Fibroblast of skin of back (primary cell): ENCODE results near the gene CEP76.

Experiments used
- DNase-seq: peaks from one replicate; pipeline ENCODE4 v3.0.0-alpha.2; 2013

The CEP76 gene

GRCh38 chr18:12703096-12703567 is 609 bp upstream of the CEP76 start:
- DNase-seq = no peak

DNA sequence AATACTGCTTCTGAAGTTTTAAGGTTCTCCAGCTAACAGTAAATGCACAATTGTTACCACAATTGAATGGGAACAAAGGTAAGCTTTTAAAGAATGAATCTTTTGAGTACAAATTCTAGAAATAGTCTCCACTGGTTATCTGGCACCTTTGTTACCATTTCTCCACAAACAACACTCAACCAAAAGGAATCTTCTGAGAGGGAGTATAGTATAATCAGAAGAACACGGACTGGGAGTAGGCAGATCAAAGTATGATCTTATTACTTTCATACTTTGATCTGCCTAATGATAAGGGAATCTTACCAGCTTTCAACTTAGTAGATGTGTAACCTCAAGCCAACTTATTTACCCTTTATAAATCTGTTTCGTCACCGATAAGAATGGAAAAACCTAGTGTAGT is 1.4 kb downstream of the CEP76 start:
- DNase-seq = no peak

GRCh38 chr18:12699747-12700146 is 2.8 kb downstream of the CEP76 start:
- no peak for DNase-seq

GRCh38 chr18:12694032-12694431 is 8.5 kb downstream of the CEP76 start:
- peak; percentile 2 for DNase-seq

- no peak for DNase-seq
Measured at GRCh38 chr18:12692206-12692605, 10.3 kb downstream of the CEP76 start.

GRCh38 chr18:12689256-12689850 is 13.2 kb downstream of the CEP76 start:
- no peak for DNase-seq

GRCh38 chr18:12686100-12686499 is 16.4 kb downstream of the CEP76 start:
- DNase-seq = peak; percentile 13

- DNase-seq = peak; percentile 73
Measured at GRCh38 chr18:12679183-12679786, 23.2 kb downstream of the CEP76 start.

DNA sequence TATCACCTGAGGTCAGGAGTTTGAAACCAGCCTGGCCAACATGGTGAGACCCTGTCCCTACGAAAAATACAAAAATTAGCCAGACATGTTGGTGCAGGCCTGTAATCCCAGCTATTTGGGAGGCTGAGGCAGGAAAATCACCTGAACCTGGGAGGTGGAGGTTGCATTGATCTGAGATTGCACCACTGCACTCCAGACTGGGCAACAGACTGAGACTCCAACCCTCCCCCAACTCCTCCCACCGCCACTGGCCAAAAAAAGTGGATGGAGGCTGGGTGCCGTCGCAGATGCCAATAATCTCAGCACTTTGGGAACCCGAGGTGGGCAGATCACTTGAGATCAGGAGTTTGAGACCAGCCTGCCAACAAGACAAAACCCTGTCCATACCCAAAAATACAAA is 34.5 kb downstream of the CEP76 start:
- no peak for DNase-seq

DNA sequence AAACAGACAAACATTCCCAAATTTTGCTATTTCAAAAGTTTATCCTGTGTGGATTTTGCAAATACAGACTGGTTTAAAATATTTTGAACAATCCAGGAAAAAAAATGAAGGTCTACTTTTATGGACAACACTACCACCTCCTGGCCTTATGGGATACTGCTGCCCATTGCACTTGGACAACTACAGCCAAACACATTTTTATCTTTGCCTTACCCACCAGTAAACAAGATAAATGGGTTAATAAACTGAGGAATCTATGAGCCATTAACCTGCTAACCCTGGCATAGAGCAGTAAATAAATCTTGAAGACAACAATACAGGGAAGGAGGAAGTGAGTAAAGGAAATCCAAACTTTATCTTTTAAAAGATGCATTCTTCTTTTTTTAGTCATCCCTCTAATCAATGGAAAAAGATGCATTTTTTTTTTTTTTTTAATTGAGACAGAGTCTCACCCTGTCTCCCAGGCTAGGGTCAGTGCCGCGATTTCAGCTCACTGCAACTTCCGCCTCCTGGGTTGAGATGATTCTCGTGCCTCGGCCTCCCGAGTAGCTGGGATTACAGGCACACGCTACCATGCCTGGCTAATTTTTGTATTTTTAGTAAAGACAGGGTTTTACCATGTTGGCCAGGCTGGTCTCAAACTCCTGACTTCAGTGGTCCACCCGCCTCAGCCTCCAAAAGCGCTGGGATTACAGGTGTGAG is 42.5 kb downstream of the CEP76 start:
- peak; percentile 55 for DNase-seq

GRCh38 chr18:12658426-12659138 is 43.9 kb downstream of the CEP76 start:
- DNase-seq = peak; percentile 26

DNA sequence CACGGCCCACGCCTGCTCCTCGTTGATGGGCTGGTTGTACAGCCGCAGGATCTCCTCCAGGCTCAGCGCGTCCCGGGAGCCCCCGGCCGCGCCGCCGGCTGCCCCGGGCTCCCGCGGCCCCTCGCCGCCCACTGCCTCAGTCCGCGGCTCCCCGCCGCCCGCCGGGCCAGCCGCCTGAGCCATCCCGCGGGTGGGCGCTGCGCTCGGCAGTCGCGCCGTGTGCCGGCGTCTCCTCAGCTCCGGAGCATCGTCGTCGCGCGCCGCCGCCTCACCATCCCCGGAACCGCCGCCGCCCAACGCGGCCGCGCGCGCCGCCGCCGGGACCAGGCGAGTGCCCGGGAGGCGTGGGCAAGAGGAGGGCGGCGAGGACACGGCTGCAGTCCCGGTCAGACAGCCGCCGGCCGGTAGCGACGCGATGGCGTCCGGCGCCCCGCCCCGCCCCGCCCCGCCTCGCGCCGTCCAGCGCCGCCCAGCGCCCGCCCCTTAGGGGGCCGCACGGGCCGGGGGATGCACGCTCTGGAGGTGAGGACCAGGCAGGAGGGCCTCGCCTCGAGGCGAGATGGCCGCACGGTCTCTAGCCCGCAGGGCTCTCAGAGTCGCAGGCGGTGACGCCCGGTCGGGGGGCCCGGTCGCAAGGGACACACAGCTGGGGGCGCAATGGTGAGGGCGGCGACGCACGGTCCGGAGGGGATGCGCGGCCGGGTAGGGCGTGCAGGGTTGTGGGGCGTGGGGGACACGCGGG is 44.7 kb downstream of the CEP76 start, which contains the start of gene SPIRE1:
SPIRE1 (minus strand) TSS at position 424 of the 742 bp plus-strand sequence; CDS start at position 183, 241 bp downstream.
- peak; percentile 80 for DNase-seq

DNA sequence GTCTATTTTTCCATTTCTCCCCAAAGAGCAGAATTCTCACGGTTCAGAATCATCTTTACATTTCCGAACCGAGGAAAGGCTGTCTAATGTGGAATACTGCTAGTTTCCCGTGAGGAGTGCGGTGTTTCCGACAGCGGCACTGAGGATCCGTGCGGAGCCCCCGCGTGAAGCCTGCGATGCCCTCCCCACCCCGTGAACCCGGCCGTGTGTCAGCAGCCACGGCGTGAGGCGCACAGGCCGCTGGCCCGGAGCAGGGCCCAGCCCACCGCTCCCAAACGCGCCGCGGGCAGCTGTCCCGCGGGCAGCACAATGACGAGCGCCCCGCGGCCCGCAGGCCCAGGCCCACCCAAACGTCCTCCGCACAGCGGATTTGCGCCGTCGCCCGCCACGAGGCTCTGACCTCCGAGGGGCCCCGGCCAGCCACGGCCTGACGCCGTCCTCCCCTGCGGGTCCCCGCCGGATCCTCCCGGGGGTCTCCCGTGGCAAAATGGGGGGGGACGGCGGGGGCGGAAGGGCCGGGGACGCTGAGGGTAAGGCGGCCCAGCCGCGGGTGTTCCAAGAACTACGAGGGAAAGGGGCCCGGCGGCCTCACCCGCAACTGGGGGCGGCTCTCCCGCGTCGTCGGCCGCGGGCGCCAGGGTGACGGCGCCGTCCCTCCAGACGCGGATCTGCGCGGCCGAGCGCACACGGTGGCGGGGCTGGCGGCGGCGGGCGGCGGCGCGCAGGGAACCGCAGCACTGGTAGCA is 45.4 kb downstream of the CEP76 start:
- DNase-seq = peak; percentile 51

- peak; percentile 39 for DNase-seq
Measured at GRCh38 chr18:12656605-12656937, 46.0 kb downstream of the CEP76 start.

DNA sequence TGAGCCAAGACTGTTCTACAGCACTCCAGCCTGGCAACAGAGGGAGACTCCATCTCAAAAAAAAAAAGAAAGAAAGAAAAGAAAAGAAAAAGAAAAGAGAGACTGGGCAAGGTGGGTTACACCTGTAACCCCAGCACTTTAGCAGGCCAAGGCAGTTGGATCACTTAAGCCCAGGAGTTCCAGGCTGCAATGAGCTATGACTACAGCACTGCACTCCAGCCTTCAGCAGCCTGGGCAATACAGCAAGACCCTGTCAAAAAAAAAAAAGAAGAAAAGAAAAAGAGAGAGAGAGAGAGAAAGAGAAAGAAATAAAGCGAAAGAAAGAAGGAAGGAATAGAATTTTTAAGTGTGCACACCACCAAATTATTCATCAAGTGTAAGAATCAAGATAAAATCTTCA is 47.6 kb downstream of the CEP76 start:
- no peak for DNase-seq

DNA sequence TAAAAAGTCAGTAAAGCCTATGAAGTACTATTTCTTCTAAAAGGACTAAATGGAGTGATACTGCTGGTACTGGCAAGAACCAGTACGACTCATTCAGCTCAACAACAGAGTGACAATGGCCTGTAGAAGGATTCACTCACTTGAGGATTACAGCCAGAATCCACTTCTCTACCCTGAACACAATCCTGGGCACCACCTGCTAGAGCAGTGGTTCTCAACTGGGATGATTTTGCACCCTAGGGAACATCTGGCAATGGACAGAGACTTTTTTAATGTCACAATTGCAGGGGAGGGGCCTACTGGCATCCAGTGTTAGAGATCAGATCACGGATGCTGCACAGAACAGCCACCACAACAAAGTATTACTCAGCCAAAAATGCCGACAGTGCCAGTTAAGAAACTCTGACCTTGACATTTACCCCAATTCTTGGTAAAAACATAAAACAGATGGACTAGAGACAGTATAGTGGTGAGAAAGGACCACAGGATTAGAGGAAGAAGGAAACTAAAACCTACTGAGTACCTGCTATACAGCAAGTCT is 49.6 kb downstream of the CEP76 start:
- DNase-seq = peak; percentile 55

DNA sequence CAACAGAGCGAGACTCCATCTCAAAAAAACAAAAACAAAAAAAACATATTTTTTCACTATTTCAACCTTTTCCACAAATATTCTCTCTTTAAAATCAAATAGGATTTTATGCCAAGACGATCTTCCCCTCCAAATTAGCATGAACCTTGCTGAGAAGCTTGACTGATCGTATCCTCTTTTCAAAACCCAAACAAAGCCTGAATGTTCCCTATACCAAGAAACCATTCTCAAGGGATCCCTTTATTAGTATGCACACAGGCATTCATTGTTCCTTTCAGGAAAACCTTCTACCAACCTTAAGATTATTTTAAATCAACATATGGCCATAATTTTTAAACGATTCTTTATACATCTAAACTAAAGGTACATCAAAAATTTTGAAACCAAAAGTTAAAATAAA is 50.9 kb downstream of the CEP76 start:
- no peak for DNase-seq

DNA sequence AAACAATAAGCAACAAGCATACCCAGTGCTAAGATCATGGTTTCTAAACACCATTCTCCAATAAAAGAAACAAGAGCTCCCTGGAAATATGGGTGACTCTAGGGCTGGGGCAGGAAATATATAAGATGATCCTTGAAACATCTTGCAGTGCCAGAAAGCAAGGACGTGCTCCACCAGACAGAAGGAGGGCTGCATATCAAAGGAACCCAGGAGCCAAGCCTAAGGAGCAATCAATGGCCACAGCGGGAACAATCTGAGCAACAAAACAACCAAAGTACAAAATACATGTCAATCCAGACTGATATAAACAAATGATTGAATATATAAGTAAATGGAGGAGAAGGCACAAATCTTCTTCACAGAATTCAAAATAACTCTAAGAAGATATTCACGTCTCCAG is 54.8 kb downstream of the CEP76 start:
- DNase-seq = no peak

DNA sequence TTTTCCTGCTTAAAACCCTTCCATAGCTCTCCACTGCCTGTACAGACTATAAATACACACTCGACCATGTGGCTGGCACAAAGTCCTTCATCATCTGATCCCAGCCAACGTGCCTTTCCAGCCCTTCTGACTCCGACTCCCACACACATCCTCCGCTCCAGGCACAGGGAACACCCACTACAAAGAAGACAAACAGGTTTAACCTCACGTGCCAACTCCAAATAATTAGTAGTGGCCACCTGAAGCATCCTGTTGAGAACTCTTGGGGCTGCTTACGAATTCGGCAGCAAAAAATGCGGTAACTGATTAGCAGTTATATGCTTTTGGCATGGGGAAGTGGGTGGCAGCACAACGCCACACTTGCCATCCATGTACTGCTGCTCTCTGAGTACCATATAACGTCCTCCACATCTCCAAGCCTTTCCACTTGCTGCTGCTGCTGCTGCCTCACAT is 56.7 kb downstream of the CEP76 start:
- DNase-seq = peak; percentile 12

- no peak for DNase-seq
Measured at GRCh38 chr18:12645254-12645653, 57.3 kb downstream of the CEP76 start.

DNA sequence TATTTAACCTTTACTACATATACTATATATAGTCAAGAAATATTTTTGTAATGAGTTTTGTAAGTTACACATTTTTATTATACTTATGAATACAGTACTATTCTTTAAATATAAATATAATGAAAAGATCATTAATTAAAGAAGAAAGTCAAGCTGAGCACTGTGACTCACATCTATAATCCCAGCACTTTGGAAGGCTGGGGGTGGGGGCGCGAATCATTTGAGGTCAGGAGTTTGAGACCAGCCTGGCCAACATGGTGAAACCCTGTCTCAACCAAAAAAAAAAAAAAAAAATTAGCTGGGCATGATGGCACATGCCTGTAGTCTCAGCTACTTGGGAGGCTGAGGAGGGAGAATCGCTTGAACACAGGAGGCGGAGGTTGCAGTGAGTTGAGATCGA is 58.8 kb downstream of the CEP76 start:
- peak; percentile 56 for DNase-seq

DNA sequence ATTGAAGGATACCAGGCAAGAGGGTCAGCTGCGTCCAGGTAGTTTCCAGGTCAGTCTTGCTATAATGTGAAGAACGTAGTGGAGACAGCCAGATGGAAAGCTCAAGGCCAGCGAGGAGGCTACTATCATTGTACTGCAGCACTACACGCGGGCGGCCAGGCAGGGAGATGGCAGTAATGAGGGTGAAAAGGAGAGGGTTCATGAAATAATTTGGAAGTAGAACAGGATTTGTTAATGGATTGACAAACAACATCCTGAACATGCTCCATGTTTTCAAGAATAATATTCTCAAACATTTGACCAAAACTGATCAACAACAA is 61.7 kb downstream of the CEP76 start:
- DNase-seq = no peak
